Esophagus muscularis mucosa (tissue), 4 donors: ENCODE data around the gene INPP5J. TPM values are rescaled to one million over a fixed set of nuclear protein-coding genes. Genes with fewer than 3 reads are reported as not detected.
A peak's percentile ranks its signal among the peaks of the same experiment; 100 is the strongest.

Experiments used
- DNase-seq: peaks from one replicate; pipeline ENCODE4 v3.0.0-alpha.2; 2017; ENCODE audit errors: extremely low spot score
- H3K27ac ChIP-seq, 4 donors: fragments of 200-600 bp; sonication (generic); replicated peaks in 1 of 4; 1 replicate in 3 of 4; 2 replicates in 1 of 4; pipeline ENCODE4 v1.5.1; 2016 to 2019; ENCODE audit warnings: mild to moderate bottlenecking in 1 of 4
- H3K27me3 ChIP-seq, 4 donors: fragments of 200-600 bp; sonication (generic); one replicate each; pipeline versions ENCODE4 v1.5.1 to v1.6.0; 2016 to 2019
- H3K36me3 ChIP-seq, 4 donors: fragments of 200-600 bp; sonication (generic); one replicate each; pipeline ENCODE4 v1.5.1; 2016 to 2019
- H3K4me1 ChIP-seq, 4 donors: fragments of 200-600 bp; sonication (generic); one replicate each; pipeline ENCODE4 v1.5.1; 2016 to 2019
- H3K4me3 ChIP-seq, 4 donors: fragments of 200-600 bp; sonication (generic); 1 replicate in 2 of 4; 2 replicates in 2 of 4; pipeline ENCODE4 v1.5.1; 2016 to 2019; ENCODE audit warnings: mild to moderate bottlenecking in 4 of 4, moderate library complexity in 1 of 4
- H3K9me3 ChIP-seq, 4 donors: fragments of 200-600 bp; sonication (generic); 1 replicate in 3 of 4; 2 replicates in 1 of 4; pipeline ENCODE4 v1.5.1; 2016 to 2019
- CTCF ChIP-seq, 3 experiments: fragments of 200-600 bp in 2 of 3; fragments of 450-650 bp in 1 of 3; sonication (generic) in 2 of 3; IDR thresholded peaks; one replicate each; pipeline ENCODE4 v1.5.1; 2017 to 2019; ENCODE audit warnings: antibody characterized with exemption in 3 of 3, mild to moderate bottlenecking in 2 of 3, moderate library complexity in 1 of 3
- EP300 ChIP-seq: sonication (generic); formaldehyde crosslinking; IDR thresholded peaks from one replicate; pipeline ENCODE4 v1.6.1; 2017; ENCODE audit warnings: antibody characterized with exemption
- POLR2A ChIP-seq: fragments of 450-650 bp; IDR thresholded peaks from one replicate; pipeline ENCODE4 v1.6.1; 2017; ENCODE audit warnings: antibody characterized with exemption, moderate library complexity, mild to moderate bottlenecking, low read depth
- POLR2AphosphoS5 ChIP-seq, 2 donors: sonication (generic); formaldehyde crosslinking; IDR thresholded peaks; one replicate each; pipeline ENCODE4 v1.6.1; 2017; ENCODE audit warnings: antibody characterized with exemption in 2 of 2
- WGBS: methylation state at CpG from one replicate; pipeline ENCODE4 v1.1.5; 2018; 5-methylcytosine and 5-hydroxymethylcytosine counted together
- intact Hi-C: fragments of 100-400 bp; cut with DNase I; formaldehyde crosslinking; loops from one replicate; pipeline ENCODE4 v1.15.1; 2023
- total RNA-seq, 4 donors: library from RNA; depleted of rRNA; stranded (reverse); fragments of >200 nt; gene quantifications; one replicate each; pipeline versions ENCODE4 v1.1.0 to v1.2.1, GENCODE V29; 2016

Gene INPP5J
- total RNA-seq, 4 donors from 2014 or later: 1.3 to 2.1 (median 1.8) TPM

- peak overlapping the region; percentile 98 to 99 (median 99) for H3K27ac ChIP-seq
- DNase-seq: peak; percentile 94
- intact Hi-C loops: loop anchor here (2.0 kb wide), 1 partner anchor 17 kb away; the partner anchor contains the start of gene SELENOM
- 31% methylated on average over 5 of the region's 9 CpGs for WGBS
- H3K4me1 ChIP-seq: peaks cover 47 to 88% (median 75%) of the 10 kb centered on the region in 4 donors
- H3K9me3 ChIP-seq: no peaks in the 10 kb centered on the region
- no peaks in the 10 kb centered on the region for H3K27me3 ChIP-seq
- TF ChIP-seq CTCF (IDR thresholded peaks at IDR 0.05): peak; percentile 86 to 92 (median 87)
- no peak for TF ChIP-seq EP300
- TF ChIP-seq POLR2AphosphoS5 (IDR thresholded peaks at IDR 0.05): peak in 1 of 2 donors; percentile 58
- no peak for TF ChIP-seq POLR2A
- H3K4me3 ChIP-seq: peak overlapping the region; percentile 39 to 82 (median 54)
- peaks cover 47 to 85% (median 74%) of the 10 kb centered on the region in 4 donors for H3K36me3 ChIP-seq
These were observed 33.3 kb upstream of the INPP5J start for GRCh38 chr22:31089160-31090100.

GRCh38 chr22:31090217-31091085, 32.3 kb upstream of the INPP5J start:
- peak overlapping the region; percentile 98 to 99 (median 99) for H3K27ac ChIP-seq
- peak overlapping the region; percentile 58 to 82 (median 62) for H3K4me3 ChIP-seq
- peaks cover 56 to 93% (median 78%) of the 10 kb centered on the region in 4 donors for H3K4me1 ChIP-seq
- intact Hi-C loops: no loop called here
- peak; percentile 4 for TF ChIP-seq POLR2A
- peak in 1 of 2 donors; percentile 93 for TF ChIP-seq POLR2AphosphoS5 (IDR thresholded peaks at IDR 0.05)
- TF ChIP-seq CTCF (IDR thresholded peaks at IDR 0.05): no peak
- TF ChIP-seq EP300: peak; percentile 37
- 44% methylated on average over 14 of the region's 15 CpGs for WGBS
- H3K27me3 ChIP-seq: no peaks in the 10 kb centered on the region
- H3K36me3 ChIP-seq: peaks cover 56 to 95% (median 84%) of the 10 kb centered on the region in 4 donors
- DNase-seq: no peak
- no peaks in the 10 kb centered on the region for H3K9me3 ChIP-seq

GRCh38 chr22:31091106-31091975, 31.4 kb upstream of the INPP5J start:
- H3K4me1 ChIP-seq: peaks cover 55 to 93% (median 78%) of the 10 kb centered on the region in 4 donors
- peak in 1 of 3 experiments; percentile 20 for TF ChIP-seq CTCF (IDR thresholded peaks at IDR 0.05)
- no peak for TF ChIP-seq EP300
- no peak for TF ChIP-seq POLR2A
- TF ChIP-seq POLR2AphosphoS5 (IDR thresholded peaks at IDR 0.05): peak; percentile 86 to 99
- peak overlapping the region; percentile 58 to 82 (median 62) for H3K4me3 ChIP-seq
- no peaks in the 10 kb centered on the region for H3K27me3 ChIP-seq
- WGBS: 46% methylated on average over 11 of the region's 29 CpGs
- no peaks in the 10 kb centered on the region for H3K9me3 ChIP-seq
- peak overlapping the region; percentile 98 to 99 (median 99) for H3K27ac ChIP-seq
- no peak for DNase-seq
- intact Hi-C loops: no loop called here
- H3K36me3 ChIP-seq: peaks cover 61 to 97% (median 93%) of the 10 kb centered on the region in 4 donors

GRCh38 chr22:31092161-31092560, 30.6 kb upstream of the INPP5J start:
- no peak for TF ChIP-seq CTCF (IDR thresholded peaks at IDR 0.05)
- no peak for TF ChIP-seq POLR2A
- no peak for TF ChIP-seq POLR2AphosphoS5 (IDR thresholded peaks at IDR 0.05)
- no peak for TF ChIP-seq EP300
- no peaks in the 10 kb centered on the region for H3K27me3 ChIP-seq
- 60% methylated on average over 7 of the region's 9 CpGs for WGBS
- H3K4me1 ChIP-seq: peaks cover 55 to 93% (median 78%) of the 10 kb centered on the region in 4 donors
- H3K9me3 ChIP-seq: no peaks in the 10 kb centered on the region
- no peak for DNase-seq
- peak overlapping the region; percentile 58 to 82 (median 62) for H3K4me3 ChIP-seq
- intact Hi-C loops: no loop called here
- H3K27ac ChIP-seq: peak overlapping the region; percentile 98 to 99 (median 99)
- peaks cover 69 to 100% (median 100%) of the 10 kb centered on the region in 4 donors for H3K36me3 ChIP-seq
